ENCODE results near the gene GMDS.

The GMDS gene

DNA sequence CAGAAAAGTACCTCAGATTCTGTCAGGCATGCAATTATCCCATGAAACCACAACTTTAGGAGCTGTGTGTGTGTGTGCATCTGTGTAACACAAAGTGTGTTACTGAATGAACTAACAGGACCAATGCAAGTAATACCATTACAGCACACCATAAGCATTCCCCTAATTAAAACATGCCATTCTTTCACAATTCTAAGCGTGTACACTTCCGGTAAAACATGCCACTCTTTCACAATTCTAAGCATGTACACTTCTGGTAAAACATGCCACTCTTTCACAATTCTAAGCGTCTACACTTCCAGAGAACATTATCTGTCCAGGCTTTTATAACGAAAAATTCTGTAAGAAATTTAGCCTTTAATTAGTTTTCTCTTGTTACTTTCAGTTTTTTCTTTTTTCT is 238.2 kb downstream of the GMDS start:
- Mint-ChIP-seq H3K4me3 (no peak overlapping the region), H3K4me1 (ENCODE audit: low read depth) (no peaks in the 10 kb centered on the region), H3K27ac (no peak overlapping the region), H3K9me3 (peaks cover 6% of the 10 kb centered on the region), H3K27me3 (ENCODE audit: low read depth) (no peaks in the 10 kb centered on the region), H3K36me3 (ENCODE audit: low read depth) (no peaks in the 10 kb centered on the region)

DNA sequence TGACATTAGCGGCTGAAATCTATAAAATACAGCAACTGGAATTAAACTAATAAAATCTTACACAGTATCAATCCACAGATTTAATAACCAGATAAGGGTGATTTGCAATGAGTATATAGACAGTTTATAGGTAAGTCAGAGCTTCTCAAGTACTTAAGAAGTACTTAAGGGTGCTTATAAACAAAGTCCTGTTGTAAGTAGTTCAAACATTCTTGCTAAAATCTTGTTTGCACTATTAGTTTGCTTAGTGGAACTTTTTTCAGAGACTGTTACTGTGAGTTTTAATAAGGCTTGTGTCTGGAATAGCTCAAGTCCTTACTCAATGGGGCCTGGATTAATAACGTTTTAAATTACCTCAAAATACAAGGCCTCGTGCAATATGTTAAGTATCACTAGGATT is 240.5 kb downstream of the GMDS start:
- Mint-ChIP-seq H3K4me1 (ENCODE audit: low read depth) (no peaks in the 10 kb centered on the region), H3K27ac (no peak overlapping the region), H3K36me3 (ENCODE audit: low read depth) (no peaks in the 10 kb centered on the region), H3K27me3 (ENCODE audit: low read depth) (no peaks in the 10 kb centered on the region), H3K4me3 (no peak overlapping the region), H3K9me3 (peaks cover 6% of the 10 kb centered on the region)

DNA sequence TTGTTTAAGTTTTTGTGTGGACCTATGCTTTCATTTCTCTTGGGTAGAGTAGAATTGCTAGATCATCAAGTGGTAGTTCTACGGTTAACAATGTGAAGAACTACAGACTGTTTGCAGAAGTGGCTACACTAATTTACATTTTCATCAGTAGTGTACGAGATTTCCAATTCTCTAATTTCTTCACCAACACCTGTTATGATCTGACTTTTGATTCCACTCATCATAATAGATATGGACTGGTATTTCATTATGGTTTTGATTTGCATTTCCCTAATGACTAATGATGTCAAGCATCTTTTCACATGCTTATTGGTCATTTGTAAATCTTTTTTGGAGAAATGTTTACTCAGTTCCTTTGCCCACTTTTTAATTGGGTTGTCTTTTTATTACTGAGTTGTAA is 244.4 kb downstream of the GMDS start:
- no peak overlapping the region for H3K4me3 Mint-ChIP-seq

DNA sequence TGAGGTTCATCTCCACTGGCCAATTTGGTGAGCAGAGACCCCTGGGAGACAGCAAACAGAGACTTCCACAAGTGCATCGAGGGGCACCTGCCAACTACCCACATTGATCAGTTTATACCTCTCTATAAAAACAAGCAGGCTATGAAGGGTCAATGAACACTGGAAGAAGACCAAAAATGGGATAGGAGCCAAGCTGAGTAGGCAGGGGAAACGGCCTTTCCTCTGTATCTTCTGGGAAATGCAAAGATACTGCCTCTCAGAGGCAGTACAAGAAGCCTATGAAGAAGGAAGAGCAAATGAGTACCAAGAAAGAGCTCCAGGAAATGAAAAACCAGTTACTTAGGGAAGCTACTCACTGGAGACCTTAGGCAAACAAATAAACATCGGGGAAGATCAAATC is 247.7 kb downstream of the GMDS start:
- Mint-ChIP-seq H3K4me1 (ENCODE audit: low read depth) (peaks cover 4% of the 10 kb centered on the region), H3K4me3 (no peak overlapping the region), H3K36me3 (ENCODE audit: low read depth) (peaks cover 4% of the 10 kb centered on the region), H3K27ac (no peak overlapping the region), H3K27me3 (ENCODE audit: low read depth) (no peaks in the 10 kb centered on the region), H3K9me3 (no peaks in the 10 kb centered on the region)

More for the DNA sequence above, 244.4 kb downstream of the GMDS start:
- no peaks in the 10 kb centered on the region for H3K27me3 Mint-ChIP-seq (ENCODE audit: low read depth)
- H3K27ac Mint-ChIP-seq: no peak overlapping the region
- H3K36me3 Mint-ChIP-seq (ENCODE audit: low read depth): peaks cover under 1% of the 10 kb centered on the region
- H3K9me3 Mint-ChIP-seq: no peaks in the 10 kb centered on the region
- no peaks in the 10 kb centered on the region for H3K4me1 Mint-ChIP-seq (ENCODE audit: low read depth)

DNA sequence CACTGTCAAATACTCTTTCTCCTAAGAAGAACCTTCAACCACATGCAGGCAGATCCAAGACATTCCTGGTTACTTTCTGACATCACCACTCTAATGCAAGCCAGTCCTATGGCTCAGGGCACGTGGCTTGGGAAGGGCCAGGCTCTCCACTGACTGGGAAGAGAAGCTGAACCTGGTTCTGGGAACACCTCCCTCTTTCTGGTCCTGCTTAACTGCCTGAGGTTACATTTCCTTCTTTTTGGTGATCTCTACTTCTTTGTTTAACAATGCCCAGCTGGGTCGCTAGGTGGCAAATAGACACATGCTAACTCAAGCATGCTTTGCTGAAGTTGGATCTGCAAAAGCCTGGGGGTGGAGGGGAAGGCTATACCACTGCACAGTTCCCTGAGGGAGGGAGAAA is 249.8 kb downstream of the GMDS start:
- no peak overlapping the region for H3K4me3 Mint-ChIP-seq
- no peaks in the 10 kb centered on the region for H3K9me3 Mint-ChIP-seq
- H3K36me3 Mint-ChIP-seq (ENCODE audit: low read depth): peaks cover 4% of the 10 kb centered on the region
- H3K4me1 Mint-ChIP-seq (ENCODE audit: low read depth): peaks cover 4% of the 10 kb centered on the region
- H3K27me3 Mint-ChIP-seq (ENCODE audit: low read depth): no peaks in the 10 kb centered on the region
- H3K27ac Mint-ChIP-seq: no peak overlapping the region

DNA sequence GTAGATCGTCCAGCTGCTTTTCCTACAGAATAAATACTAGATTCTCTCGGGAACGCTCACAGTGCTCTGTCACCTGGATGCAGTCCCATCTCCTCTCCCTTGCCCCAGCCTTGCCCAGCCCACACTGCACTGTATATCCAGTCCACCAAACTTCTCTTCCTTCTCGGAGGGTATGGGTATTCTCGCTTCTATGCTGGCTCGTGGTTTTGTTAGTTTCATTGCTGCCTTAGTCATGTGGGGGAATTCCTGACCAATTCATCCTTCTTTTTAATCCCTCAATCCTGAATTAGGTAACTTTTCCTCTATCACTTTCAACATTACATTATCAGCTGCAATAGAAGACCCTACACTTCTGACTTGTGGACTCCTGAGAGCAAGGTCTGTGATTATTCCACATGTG is 252.4 kb downstream of the GMDS start:
- Mint-ChIP-seq H3K27ac (no peak overlapping the region), H3K4me1 (ENCODE audit: low read depth) (peaks cover 4% of the 10 kb centered on the region), H3K4me3 (no peak overlapping the region), H3K27me3 (ENCODE audit: low read depth) (no peaks in the 10 kb centered on the region), H3K36me3 (ENCODE audit: low read depth) (peaks cover 4% of the 10 kb centered on the region), H3K9me3 (no peaks in the 10 kb centered on the region)

DNA sequence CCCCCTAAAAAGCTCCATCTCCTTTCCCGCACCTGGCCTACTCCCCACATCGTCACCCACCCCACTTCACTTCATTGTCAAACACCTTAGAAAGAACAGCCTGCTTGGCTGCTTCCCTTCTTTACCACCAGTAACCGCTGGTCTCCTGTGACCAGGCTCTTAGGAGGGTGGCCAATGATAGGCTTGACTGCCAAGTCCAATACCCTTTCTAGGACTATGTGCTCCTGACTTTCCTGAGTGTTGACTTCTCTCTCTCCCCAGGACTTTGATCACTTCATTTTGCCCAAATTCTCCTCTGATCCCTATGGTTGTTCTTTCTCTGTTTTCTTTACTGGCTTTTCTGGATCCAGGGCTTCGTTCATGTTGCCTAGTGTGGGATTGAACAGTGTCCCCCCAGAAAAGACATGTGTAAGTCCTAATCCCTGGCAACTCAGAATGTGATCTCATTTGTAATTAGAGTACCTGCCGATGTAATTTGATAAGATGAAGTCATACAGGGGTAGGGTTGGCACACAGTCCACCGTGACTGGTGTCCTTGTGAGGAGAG is 254.0 kb downstream of the GMDS start:
- Mint-ChIP-seq H3K27me3 (ENCODE audit: low read depth) (no peaks in the 10 kb centered on the region), H3K27ac (no peak overlapping the region)

DNA sequence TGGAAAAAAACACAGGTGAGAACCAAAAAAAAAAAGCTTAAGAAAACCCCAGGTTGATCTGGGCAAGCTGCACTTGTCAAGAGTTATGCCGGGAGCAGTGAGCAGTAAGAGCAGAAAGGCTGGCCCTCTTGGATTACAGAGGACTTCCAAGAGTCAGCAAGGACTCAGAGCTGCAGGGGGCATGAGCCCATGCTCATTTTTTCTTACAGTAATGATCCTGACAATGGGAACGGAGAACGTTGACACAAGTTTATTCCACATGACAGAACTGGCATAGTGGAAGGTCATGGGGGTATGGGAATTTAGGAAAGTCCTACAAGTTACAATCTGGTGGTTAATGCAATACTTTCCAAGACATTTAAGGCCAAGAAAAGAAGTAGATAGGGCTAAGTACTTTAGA is 256.6 kb downstream of the GMDS start:
- Mint-ChIP-seq H3K27ac (no peak overlapping the region), H3K4me3 (no peak overlapping the region), H3K36me3 (ENCODE audit: low read depth) (peaks cover 5% of the 10 kb centered on the region), H3K27me3 (ENCODE audit: low read depth) (no peaks in the 10 kb centered on the region), H3K4me1 (ENCODE audit: low read depth) (peaks cover 4% of the 10 kb centered on the region), H3K9me3 (peaks cover 12% of the 10 kb centered on the region)

More for the DNA sequence above, 254.0 kb downstream of the GMDS start:
- peaks cover 4% of the 10 kb centered on the region for H3K36me3 Mint-ChIP-seq (ENCODE audit: low read depth)
- H3K9me3 Mint-ChIP-seq: no peaks in the 10 kb centered on the region
- H3K4me3 Mint-ChIP-seq: no peak overlapping the region
- H3K4me1 Mint-ChIP-seq (ENCODE audit: low read depth): peaks cover 4% of the 10 kb centered on the region

DNA sequence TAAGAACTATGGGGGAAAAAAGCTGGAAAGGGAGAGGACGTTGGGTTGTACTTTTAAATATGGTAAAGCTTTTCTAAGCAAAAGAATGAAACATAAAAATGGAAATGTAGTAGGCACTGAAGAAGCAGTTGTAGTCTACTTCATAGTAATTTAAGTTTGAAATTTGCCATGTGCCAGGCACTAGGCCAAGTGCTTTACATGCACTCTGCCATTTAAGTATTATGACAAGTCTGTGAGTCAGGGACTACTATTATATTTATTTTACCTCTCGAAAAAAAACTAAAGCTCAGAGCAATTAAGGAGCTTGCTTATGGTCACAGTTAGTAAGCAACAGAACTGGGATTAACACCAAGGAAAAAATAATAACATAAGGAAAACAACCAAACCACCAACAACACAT is 257.8 kb downstream of the GMDS start:
- H3K36me3 Mint-ChIP-seq (ENCODE audit: low read depth): peaks cover 7% of the 10 kb centered on the region
- H3K9me3 Mint-ChIP-seq: peaks cover 21% of the 10 kb centered on the region
- no peak overlapping the region for H3K27ac Mint-ChIP-seq
- no peaks in the 10 kb centered on the region for H3K27me3 Mint-ChIP-seq (ENCODE audit: low read depth)
- no peak overlapping the region for H3K4me3 Mint-ChIP-seq
- H3K4me1 Mint-ChIP-seq (ENCODE audit: low read depth): no peaks in the 10 kb centered on the region

DNA sequence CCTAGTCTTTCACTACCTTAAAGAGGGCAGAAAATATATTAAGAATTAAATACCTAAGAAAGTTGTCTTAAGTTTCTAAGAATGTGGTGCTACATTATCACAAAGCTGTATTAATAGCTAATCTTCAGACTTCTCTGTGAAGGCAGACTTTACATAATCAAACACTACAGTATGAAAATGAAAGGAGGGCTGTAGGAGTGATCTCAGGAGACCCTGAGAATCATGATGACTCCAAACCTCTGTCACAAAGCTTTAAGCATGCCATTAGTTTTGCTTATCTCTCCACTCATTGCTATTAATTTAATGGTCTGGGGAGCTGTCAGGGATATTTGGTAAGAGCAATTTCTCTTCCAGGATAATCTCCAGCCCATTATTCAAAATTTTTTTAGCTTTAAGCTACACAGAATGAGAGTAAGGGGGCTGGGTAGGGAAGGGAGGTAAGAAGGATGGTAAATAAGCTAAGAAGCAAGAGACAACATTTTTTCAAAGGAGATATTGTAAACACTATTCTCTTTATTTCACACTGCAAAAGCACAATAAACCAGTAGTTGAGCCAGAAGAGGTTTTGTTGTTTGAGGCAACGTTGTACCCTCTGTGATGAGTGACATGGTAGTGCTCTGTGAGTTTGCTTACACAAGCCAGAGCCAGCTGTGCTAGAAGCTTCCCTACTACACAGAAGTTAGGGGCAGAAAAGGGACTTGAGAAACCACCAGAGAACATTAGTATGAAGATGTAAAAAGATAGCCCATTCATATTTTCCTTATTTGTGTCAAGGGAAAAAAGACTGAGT is 258.8 kb downstream of the GMDS start:
- peaks cover 30% of the 10 kb centered on the region for H3K9me3 Mint-ChIP-seq
- no peak overlapping the region for H3K27ac Mint-ChIP-seq
- H3K4me3 Mint-ChIP-seq: no peak overlapping the region
- H3K36me3 Mint-ChIP-seq (ENCODE audit: low read depth): peaks cover 7% of the 10 kb centered on the region
- no peaks in the 10 kb centered on the region for H3K4me1 Mint-ChIP-seq (ENCODE audit: low read depth)
- no peaks in the 10 kb centered on the region for H3K27me3 Mint-ChIP-seq (ENCODE audit: low read depth)

DNA sequence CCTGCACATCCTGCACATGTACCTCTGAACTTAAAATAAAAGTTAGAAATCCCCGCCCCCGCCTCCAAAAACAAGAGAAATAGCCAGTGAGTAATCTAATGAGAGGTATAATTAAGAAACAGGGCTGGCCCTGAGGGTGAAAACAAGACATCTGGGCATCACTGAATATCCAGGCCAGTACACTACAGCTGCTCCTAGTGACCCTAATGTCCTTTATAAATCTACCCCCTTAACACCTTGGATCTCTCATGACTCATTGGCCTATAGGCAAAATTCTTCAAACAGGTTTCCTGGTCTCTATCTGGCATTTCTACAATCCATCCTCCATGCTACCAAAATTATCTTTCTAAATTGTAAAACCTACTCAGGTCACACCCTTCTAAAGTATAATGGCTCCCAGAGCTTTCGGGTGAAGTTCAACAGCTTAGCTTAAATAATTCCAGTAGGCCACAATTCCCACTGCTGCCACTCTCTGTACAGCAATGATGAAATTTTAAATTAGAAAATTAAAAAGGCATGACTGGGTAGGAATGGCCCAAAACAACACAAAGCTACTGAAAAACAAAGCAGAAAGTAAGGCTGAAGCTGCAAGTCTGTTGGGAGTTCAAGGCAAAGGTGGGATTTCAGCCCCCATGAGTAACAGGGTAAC is 260.9 kb downstream of the GMDS start:
- Mint-ChIP-seq H3K36me3 (ENCODE audit: low read depth) (peaks cover 17% of the 10 kb centered on the region), H3K27me3 (ENCODE audit: low read depth) (no peaks in the 10 kb centered on the region), H3K27ac (no peak overlapping the region), H3K9me3 (peaks cover 52% of the 10 kb centered on the region), H3K4me3 (no peak overlapping the region), H3K4me1 (ENCODE audit: low read depth) (no peaks in the 10 kb centered on the region)

DNA sequence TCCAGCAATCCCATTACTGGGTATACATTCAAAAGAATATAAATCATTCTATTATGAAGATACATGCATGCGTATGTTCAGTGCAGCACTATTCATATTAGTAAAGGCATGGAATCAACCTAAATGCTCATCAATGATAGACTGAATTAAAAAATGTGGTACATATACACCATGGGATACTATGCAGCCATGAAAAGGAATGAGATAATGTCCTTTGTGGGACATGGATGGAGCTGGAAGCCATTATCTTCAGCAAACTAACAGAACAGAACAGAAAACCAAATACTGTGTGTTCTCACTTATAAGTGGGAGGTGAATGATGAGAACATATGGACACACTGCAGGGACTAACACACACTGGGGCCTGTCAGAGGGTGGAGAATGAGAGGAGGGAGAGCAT is 261.6 kb downstream of the GMDS start:
- Mint-ChIP-seq H3K27ac (no peak overlapping the region), H3K36me3 (ENCODE audit: low read depth) (peaks cover 17% of the 10 kb centered on the region), H3K4me1 (ENCODE audit: low read depth) (no peaks in the 10 kb centered on the region), H3K9me3 (peaks cover 57% of the 10 kb centered on the region), H3K27me3 (ENCODE audit: low read depth) (no peaks in the 10 kb centered on the region), H3K4me3 (no peak overlapping the region)

DNA sequence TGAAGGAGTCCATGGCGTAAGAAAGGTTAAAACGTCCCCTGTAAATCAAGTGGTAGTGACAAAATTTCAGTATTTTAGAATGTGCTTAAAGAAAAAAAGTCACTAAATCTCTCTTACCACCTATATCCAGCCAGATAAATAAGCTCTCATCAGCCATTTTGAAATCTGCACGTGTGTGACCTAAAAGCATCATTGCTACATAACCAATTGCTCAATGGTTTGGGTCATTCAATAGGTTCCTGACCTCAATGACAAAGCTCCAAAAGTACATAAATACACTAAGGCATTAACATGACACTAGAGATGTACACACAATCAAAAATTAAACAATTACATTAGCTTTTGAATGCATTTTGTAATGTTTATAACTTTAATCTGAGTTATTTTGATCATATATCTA is 272.4 kb downstream of the GMDS start:
- no peaks in the 10 kb centered on the region for H3K4me1 Mint-ChIP-seq (ENCODE audit: low read depth)
- H3K4me3 Mint-ChIP-seq: no peak overlapping the region
- H3K9me3 Mint-ChIP-seq: no peaks in the 10 kb centered on the region
- no peak overlapping the region for H3K27ac Mint-ChIP-seq
- no peaks in the 10 kb centered on the region for H3K36me3 Mint-ChIP-seq (ENCODE audit: low read depth)
- H3K27me3 Mint-ChIP-seq (ENCODE audit: low read depth): no peaks in the 10 kb centered on the region

DNA sequence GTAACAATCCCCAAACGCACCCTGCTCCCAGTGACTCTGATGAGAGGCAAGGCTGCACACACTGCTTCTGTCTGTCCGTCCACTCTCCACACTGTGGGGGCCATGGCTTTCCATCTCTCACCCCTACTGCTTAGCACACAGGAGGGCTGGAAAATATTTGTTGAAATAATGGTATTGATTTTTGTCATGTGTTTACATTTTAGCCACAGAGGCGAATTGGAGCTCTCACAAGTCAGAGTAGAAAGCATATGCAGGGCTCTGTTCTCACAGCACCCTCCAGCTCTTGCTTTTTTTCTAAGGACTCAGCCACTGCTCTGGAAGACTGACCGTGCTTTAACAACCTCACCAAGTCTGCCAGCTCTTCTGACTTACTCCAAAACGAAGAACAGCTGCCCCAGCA is 273.8 kb downstream of the GMDS start:
- no peaks in the 10 kb centered on the region for H3K4me1 Mint-ChIP-seq (ENCODE audit: low read depth)
- no peaks in the 10 kb centered on the region for H3K9me3 Mint-ChIP-seq
- H3K36me3 Mint-ChIP-seq (ENCODE audit: low read depth): no peaks in the 10 kb centered on the region
- no peaks in the 10 kb centered on the region for H3K27me3 Mint-ChIP-seq (ENCODE audit: low read depth)
- no peak overlapping the region for H3K4me3 Mint-ChIP-seq
- no peak overlapping the region for H3K27ac Mint-ChIP-seq

DNA sequence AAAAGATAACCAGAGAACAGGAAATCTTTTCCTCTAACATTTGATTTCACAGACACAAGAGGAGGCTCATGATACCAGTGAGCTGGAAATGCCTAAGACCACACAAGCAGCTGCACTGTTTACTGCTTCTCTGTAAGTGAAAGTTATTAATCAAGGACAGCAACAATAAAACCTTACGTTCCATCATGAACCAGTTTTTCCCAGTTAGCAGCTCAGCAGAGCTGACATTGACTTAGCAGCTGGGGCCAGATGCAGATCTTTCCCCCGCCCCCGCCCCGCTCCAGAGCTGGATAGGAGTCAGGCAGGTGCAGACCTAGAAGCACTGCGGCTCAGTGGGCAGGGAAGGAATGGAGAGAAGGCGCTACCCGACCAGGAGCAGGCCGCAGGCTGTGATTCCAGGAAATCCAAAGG is 275.2 kb downstream of the GMDS start:
- H3K27me3 Mint-ChIP-seq (ENCODE audit: low read depth): no peaks in the 10 kb centered on the region
- no peak overlapping the region for H3K27ac Mint-ChIP-seq
- H3K9me3 Mint-ChIP-seq: no peaks in the 10 kb centered on the region
- peaks cover under 1% of the 10 kb centered on the region for H3K36me3 Mint-ChIP-seq (ENCODE audit: low read depth)
- H3K4me3 Mint-ChIP-seq: no peak overlapping the region
- peaks cover 2% of the 10 kb centered on the region for H3K4me1 Mint-ChIP-seq (ENCODE audit: low read depth)
